MM.1S (cell line): ENCODE results near the gene SH3RF1.

Source experiments
- DNase-seq: peaks from one replicate; pipeline ENCODE4 v3.0.0-alpha.2; 2015
- H2AFZ ChIP-seq: fragments of 300-600 bp; sonication (generic); 2 replicates; pipeline ENCODE4 v1.6.0; 2016; ENCODE audit warnings: antibody characterized with exemption, low read length
- H3F3A ChIP-seq: fragments of 300-600 bp; sonication (generic); 2 replicates; pipeline ENCODE4 v1.6.1; 2016; ENCODE audit warnings: mild to moderate bottlenecking, antibody characterized with exemption, low read length, moderate library complexity, mixed read lengths; ENCODE audit not compliant: insufficient read depth
- H3K27ac ChIP-seq: fragments of 300-600 bp; sonication (generic); 2 replicates; pipeline ENCODE4 v1.5.1; 2016; ENCODE audit warnings: mild to moderate bottlenecking, low read length
- H3K27me3 ChIP-seq: fragments of 300-600 bp; sonication (generic); replicated peaks from 2 replicates; pipeline ENCODE4 v1.6.0; 2016; ENCODE audit warnings: low read length; ENCODE audit not compliant: insufficient read depth
- H3K36me3 ChIP-seq: fragments of 300-600 bp; sonication (generic); replicated peaks from 2 replicates; pipeline ENCODE4 v1.6.1; 2016; ENCODE audit warnings: mild to moderate bottlenecking, low read length, mixed read lengths; ENCODE audit not compliant: insufficient read depth
- H3K4me1 ChIP-seq: fragments of 300-600 bp; sonication (generic); 2 replicates; pipeline ENCODE4 v1.6.1; 2016; ENCODE audit warnings: low read length, mixed read lengths
- H3K4me2 ChIP-seq: fragments of 300-600 bp; sonication (generic); 2 replicates; pipeline ENCODE4 v1.6.0; 2016; ENCODE audit warnings: low read depth, low read length
- H3K4me3 ChIP-seq: fragments of 300-600 bp; sonication (generic); 2 replicates; pipeline ENCODE4 v1.5.1; 2016; ENCODE audit warnings: low read length, mixed read lengths
- H3K79me2 ChIP-seq: fragments of 300-600 bp; sonication (generic); 2 replicates; pipeline ENCODE4 v1.6.1; 2016; ENCODE audit warnings: mixed run types, low read length, mixed read lengths
- H3K9ac ChIP-seq: fragments of 300-600 bp; sonication (generic); 2 replicates; pipeline ENCODE4 v1.6.1; 2016; ENCODE audit warnings: low read length, mixed read lengths
- H3K9me2 ChIP-seq: fragments of 300-600 bp; sonication (generic); replicated peaks from 2 replicates; pipeline ENCODE4 v1.6.1; 2016; ENCODE audit warnings: mild to moderate bottlenecking, low read length, mixed read lengths; ENCODE audit not compliant: insufficient read depth
- H3K9me3 ChIP-seq: fragments of 300-600 bp; sonication (generic); replicated peaks from 2 replicates; pipeline ENCODE4 v1.6.1; 2016; ENCODE audit warnings: mild to moderate bottlenecking, low read length, mixed read lengths; ENCODE audit not compliant: insufficient read depth
- H4K20me1 ChIP-seq: fragments of 300-600 bp; sonication (generic); 2 replicates; pipeline ENCODE4 v1.6.1; 2016; ENCODE audit warnings: mild to moderate bottlenecking, low read length, moderate library complexity, mixed read lengths; ENCODE audit not compliant: insufficient read depth
- EZH2 ChIP-seq: fragments of 300-600 bp; sonication (generic); optimal IDR thresholded peaks from 2 replicates; pipeline ENCODE3; 2017; ENCODE audit warnings: low read depth, mild to moderate bottlenecking, antibody characterized with exemption, low read length, mixed read lengths
- EZH2phosphoT487 ChIP-seq: fragments of 300-600 bp; sonication (generic); IDR thresholded peaks from 2 replicates; pipeline ENCODE4 v1.6.1; 2018; ENCODE audit warnings: antibody characterized with exemption, low read length
- TF ChIP-seq, protein P1 (sequence below): fragments of 300-600 bp; sonication (generic); IDR thresholded peaks from 2 replicates; pipeline ENCODE4 v1.5.1; 2016; ENCODE audit warnings: antibody characterized with exemption, low read length, mixed read lengths

SH3RF1 gene

DNA sequence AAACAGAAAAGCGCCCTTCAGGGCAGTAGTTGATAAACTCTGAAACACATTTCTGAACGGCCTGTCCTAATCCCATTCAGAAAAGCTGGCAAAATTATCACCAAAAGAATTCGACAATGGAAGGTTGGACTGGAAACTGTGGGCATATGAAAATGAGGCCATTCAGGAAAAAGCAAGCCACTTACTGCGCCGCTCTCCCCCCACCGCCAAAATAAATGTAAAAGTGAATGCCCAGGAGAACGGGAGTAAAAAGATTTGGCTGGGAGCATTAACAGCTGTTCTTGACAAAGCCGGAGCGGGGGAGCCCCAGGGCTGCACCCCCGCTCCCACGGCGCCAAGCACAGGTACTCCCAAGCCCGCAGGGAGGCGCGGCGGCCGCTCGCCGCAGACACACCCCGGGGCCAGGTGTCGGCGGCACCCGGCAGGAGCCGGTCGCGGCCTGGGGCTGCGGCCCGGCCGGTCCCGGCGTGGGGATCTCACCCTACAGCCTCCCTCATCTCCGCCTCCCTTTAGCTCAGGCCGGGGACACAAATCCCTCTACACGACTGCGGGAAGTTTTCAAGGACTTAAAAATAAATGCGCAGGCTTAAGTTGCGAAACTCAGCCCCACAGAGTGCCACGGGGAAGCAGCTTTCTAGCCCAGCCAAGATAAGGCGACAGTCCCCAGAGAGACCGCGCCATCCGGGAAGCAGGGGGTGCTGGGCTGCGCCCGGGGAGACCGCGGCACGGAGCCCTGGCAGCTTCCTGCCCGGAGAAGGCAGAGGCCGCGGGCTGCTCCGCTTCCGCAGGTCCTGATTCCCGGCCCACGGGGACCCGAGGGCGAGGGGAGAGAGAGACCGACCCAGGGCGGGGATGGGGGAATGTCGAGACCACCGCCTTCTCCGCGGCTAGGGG, 593 bp downstream of the SH3RF1 start:
- H3K27ac ChIP-seq, result peak overlapping the region; percentile 48; the same call in 1 of the 2 replicates
- H3K4me1 ChIP-seq, result peaks cover 24% of the 10 kb centered on the region
- peak overlapping the region; percentile 96 for H2AFZ ChIP-seq
- H3K27me3 ChIP-seq, result no peaks in the 10 kb centered on the region
- H3K9me3 ChIP-seq, result no peaks in the 10 kb centered on the region
- peak overlapping the region; percentile 90 for H3K4me2 ChIP-seq
- DNase-seq, result peak; percentile 65
- no peak for TF ChIP-seq EZH2
- TF ChIP-seq, protein P1, sequence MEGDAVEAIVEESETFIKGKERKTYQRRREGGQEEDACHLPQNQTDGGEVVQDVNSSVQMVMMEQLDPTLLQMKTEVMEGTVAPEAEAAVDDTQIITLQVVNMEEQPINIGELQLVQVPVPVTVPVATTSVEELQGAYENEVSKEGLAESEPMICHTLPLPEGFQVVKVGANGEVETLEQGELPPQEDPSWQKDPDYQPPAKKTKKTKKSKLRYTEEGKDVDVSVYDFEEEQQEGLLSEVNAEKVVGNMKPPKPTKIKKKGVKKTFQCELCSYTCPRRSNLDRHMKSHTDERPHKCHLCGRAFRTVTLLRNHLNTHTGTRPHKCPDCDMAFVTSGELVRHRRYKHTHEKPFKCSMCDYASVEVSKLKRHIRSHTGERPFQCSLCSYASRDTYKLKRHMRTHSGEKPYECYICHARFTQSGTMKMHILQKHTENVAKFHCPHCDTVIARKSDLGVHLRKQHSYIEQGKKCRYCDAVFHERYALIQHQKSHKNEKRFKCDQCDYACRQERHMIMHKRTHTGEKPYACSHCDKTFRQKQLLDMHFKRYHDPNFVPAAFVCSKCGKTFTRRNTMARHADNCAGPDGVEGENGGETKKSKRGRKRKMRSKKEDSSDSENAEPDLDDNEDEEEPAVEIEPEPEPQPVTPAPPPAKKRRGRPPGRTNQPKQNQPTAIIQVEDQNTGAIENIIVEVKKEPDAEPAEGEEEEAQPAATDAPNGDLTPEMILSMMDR, result peak; percentile 21
- H3K36me3 ChIP-seq, result no peaks in the 10 kb centered on the region
- H3F3A ChIP-seq, result peaks cover 23% of the 10 kb centered on the region
- H3K9me2 ChIP-seq, result no peaks in the 10 kb centered on the region
- peaks cover 28% of the 10 kb centered on the region for H3K79me2 ChIP-seq
- peak overlapping the region; percentile 89 for H3K4me3 ChIP-seq
- peak overlapping the region; percentile 75 for H3K9ac ChIP-seq
- no peaks in the 10 kb centered on the region; the same call in 1 of the 2 replicates for H4K20me1 ChIP-seq

DNA sequence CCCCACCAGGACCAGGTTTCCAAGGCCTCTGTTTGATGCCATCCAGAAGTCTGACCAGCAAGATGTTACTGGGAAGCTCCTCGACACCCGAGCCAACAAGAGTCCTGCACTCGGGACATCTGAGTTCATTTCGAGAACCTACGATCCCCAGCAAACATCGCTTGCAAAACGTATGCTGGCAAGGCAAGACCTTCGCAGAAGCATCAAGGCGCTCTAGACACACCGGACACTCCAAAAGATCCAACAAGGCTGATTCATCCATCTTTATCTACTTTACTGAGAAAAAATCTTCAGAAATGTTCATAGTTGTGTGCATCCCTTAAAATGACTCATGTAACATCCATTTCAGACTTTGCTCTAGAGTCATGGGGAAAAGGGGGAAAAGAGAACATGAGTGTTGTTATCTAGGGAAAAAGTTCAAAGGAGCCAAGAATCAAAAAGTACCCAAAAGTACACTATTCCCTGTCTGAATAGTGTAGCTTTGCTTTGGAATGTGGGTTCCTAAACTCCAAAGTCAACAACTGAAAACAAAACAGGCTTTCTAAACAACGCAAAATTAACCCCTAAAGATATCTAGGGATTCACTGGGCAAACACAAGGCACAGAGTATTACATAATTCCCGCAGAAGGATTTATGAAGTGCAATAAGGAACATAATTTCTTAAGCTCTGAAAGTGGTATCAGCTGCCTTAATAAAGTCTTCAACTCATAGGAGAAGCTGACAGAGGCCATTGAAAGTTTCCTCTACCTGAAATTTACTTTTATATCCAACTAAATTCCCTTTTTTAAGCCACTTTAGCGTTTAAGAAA, 1.6 kb downstream of the SH3RF1 start:
- Histone ChIP-seq H3K27me3 (no peaks in the 10 kb centered on the region), H3K36me3 (no peaks in the 10 kb centered on the region), H3K79me2 (peaks cover 28% of the 10 kb centered on the region), H3K9me3 (no peaks in the 10 kb centered on the region), H3K9ac (peak overlapping the region; percentile 52; the same call in 1 of the 2 replicates), H3K9me2 (no peaks in the 10 kb centered on the region), H3F3A (peaks cover 23% of the 10 kb centered on the region), H3K4me3 (peak overlapping the region; percentile 89), H3K27ac (no peak overlapping the region), H3K4me1 (peaks cover 24% of the 10 kb centered on the region), H3K4me2 (peak overlapping the region; percentile 90), H4K20me1 (no peaks in the 10 kb centered on the region; the same call in 1 of the 2 replicates), H2AFZ (peak overlapping the region; percentile 96; the same call in 1 of the 2 replicates)
- TF ChIP-seq, protein P1, result no peak
- TF ChIP-seq EZH2phosphoT487, result no peak
- no peak for TF ChIP-seq EZH2
- DNase-seq, result no peak

DNA sequence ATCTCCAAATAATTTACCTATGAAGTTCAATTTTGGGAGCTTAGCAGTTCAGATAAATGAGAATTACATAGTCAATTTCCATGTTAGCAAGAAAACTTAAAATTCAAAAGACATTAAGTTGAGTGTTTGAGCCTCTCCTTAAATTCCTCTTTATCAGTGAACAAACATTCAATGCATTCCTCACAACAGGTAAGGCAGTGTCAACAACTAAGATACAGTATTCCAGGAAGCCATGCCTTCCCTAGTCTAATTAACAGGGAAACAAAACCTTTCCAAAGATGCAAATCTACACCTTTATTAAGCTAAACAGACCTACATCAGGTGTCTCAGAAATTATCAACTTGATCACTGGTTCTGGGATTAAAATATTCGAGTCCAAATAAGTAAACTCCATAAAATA, 3.7 kb downstream of the SH3RF1 start:
- H2AFZ ChIP-seq, result no peak overlapping the region
- no peak for DNase-seq
- no peaks in the 10 kb centered on the region; the same call in 1 of the 2 replicates for H4K20me1 ChIP-seq
- no peak overlapping the region for H3K4me3 ChIP-seq
- H3K9me2 ChIP-seq, result no peaks in the 10 kb centered on the region
- H3K27ac ChIP-seq, result no peak overlapping the region
- H3K9me3 ChIP-seq, result no peaks in the 10 kb centered on the region
- H3K9ac ChIP-seq, result no peak overlapping the region
- peaks cover 28% of the 10 kb centered on the region for H3K79me2 ChIP-seq
- H3K36me3 ChIP-seq, result no peaks in the 10 kb centered on the region
- H3K4me1 ChIP-seq, result peaks cover 13% of the 10 kb centered on the region
- H3K4me2 ChIP-seq, result no peak overlapping the region
- H3K27me3 ChIP-seq, result no peaks in the 10 kb centered on the region
- peaks cover 18% of the 10 kb centered on the region for H3F3A ChIP-seq
- TF ChIP-seq, protein P1, result no peak
- TF ChIP-seq EZH2, result no peak
- TF ChIP-seq EZH2phosphoT487, result no peak
